ENCODE results near the gene GNAT1. TPM values are rescaled to one million over a fixed set of nuclear protein-coding genes. Genes with fewer than 3 reads are reported as not detected.

GNAT1 gene
- polyA plus RNA-seq, 1 donor (not counting 4 experiments of a cell fraction or from before 2014, with no cell fraction given), result 0.12 TPM

- peaks cover 13 to 27% of the 10 kb centered on the region in 2 experiments for H3K36me3 ChIP-seq (ENCODE audit: control insufficient read depth in 2 of 2, extremely low read depth in 1 of 2, insufficient read depth in 2 of 2, low read length in 2 of 2)
- FAIRE-seq (no peak), DNase-seq (ENCODE audit: low read depth, low spot score) (no peak)
- dilution Hi-C loops (cut with MboI; ENCODE audit: extremely low pct_ligation_motif_present, low sequenced_read_pairs), result no loop called here
- peaks cover 3% of the 10 kb centered on the region for H3K9me1 ChIP-seq (ENCODE audit: control insufficient read depth, extremely low read depth, insufficient read depth, low read length)
- H3K4me1 ChIP-seq (ENCODE audit: control insufficient read depth, extremely low read depth, insufficient read depth, low read length), result peaks cover 70% of the 10 kb centered on the region
- peak overlapping the region; percentile 85 for H3K4me2 ChIP-seq (ENCODE audit: control insufficient read depth, extremely low read depth, insufficient read depth, low read depth, low read length)
- H3K9me3 ChIP-seq (ENCODE audit: control insufficient read depth, low read depth, low read length), result no peaks in the 10 kb centered on the region
- H2AFZ ChIP-seq (ENCODE audit: control insufficient read depth, low read length), result peak overlapping the region; percentile 20
- H3K9ac ChIP-seq (ENCODE audit: control insufficient read depth, extremely low read depth, insufficient read depth, low read length), result peak overlapping the region; percentile 76
- no peaks in the 10 kb centered on the region for H3K27me3 ChIP-seq (ENCODE audit: control insufficient read depth, extremely low read depth, insufficient read depth, low read length)
- peak overlapping the region; percentile 86 for H3K27ac ChIP-seq (ENCODE audit: control insufficient read depth, insufficient read depth, low read length)
- peaks cover 18% of the 10 kb centered on the region for H4K20me1 ChIP-seq (ENCODE audit: control insufficient read depth, extremely low read depth, insufficient read depth, low read length)
- peak overlapping the region in 2 of 3 experiments; percentile 44 to 61 for H3K4me3 ChIP-seq (ENCODE audit: control insufficient read depth in 2 of 3, extremely low read depth in 1 of 3, insufficient read depth in 2 of 3, low read depth in 1 of 3, low read length in 3 of 3)
- TF ChIP-seq EZH2 (IDR thresholded peaks at IDR 0.05; ENCODE audit: low read length) (no peak), CTCF (optimal IDR thresholded peaks at IDR 0.05 in 1 of 3, IDR thresholded peaks at IDR 0.05 in 1 of 3, conservative IDR thresholded peaks at IDR 0.05 in 1 of 3; ENCODE audit: extremely low read depth in 1 of 3, insufficient read depth in 2 of 3, low read length in 3 of 3) (peak in 2 of 3 experiments; percentile 94 to 97)
- H3K79me2 ChIP-seq (ENCODE audit: control insufficient read depth, insufficient read depth, low read length), result peaks cover 85% of the 10 kb centered on the region
Observed at GRCh38 chr3:50245831-50246516, 54.6 kb downstream of the GNAT1 start.

DNA sequence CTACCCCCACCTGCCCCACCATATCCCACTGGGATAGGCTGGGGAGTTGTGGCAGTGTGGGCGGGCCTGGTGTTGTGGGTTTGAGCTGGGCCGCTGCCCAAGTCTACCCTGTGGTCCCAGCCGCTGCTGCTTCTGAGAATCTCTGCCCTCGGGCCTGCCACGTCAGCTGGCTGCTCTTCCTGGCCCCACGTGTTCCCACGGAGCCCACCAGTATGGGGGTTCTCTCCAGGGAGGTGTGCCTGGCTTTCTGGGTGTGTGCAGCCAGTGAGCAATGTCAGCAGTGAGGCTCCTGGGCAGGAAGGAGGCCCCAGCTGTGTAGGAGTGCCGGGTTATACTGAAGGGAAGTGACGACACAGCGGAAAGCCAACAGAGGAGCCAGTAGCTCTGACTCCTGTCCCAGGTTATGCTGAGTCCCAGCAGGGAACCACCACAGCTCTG is 55.1 kb downstream of the GNAT1 start:
- peak; percentile 93 for FAIRE-seq
- peaks cover 1% of the 10 kb centered on the region for H3K9me1 ChIP-seq (ENCODE audit: control insufficient read depth, extremely low read depth, insufficient read depth, low read length)
- no peaks in the 10 kb centered on the region for H3K27me3 ChIP-seq (ENCODE audit: control insufficient read depth, extremely low read depth, insufficient read depth, low read length)
- DNase-seq (ENCODE audit: low read depth, low spot score), result peak; percentile 96
- H2AFZ ChIP-seq (ENCODE audit: control insufficient read depth, low read length), result no peak overlapping the region
- dilution Hi-C loops (cut with MboI; ENCODE audit: extremely low pct_ligation_motif_present, low sequenced_read_pairs), result no loop called here
- H3K27ac ChIP-seq (ENCODE audit: control insufficient read depth, insufficient read depth, low read length), result peak overlapping the region; percentile 86
- H4K20me1 ChIP-seq (ENCODE audit: control insufficient read depth, extremely low read depth, insufficient read depth, low read length), result peaks cover 15% of the 10 kb centered on the region
- no peak for TF ChIP-seq EZH2 (IDR thresholded peaks at IDR 0.05; ENCODE audit: low read length)
- no peak for TF ChIP-seq CTCF (optimal IDR thresholded peaks at IDR 0.05 in 1 of 3, IDR thresholded peaks at IDR 0.05 in 1 of 3, conservative IDR thresholded peaks at IDR 0.05 in 1 of 3; ENCODE audit: extremely low read depth in 1 of 3, insufficient read depth in 2 of 3, low read length in 3 of 3)
- H3K4me2 ChIP-seq (ENCODE audit: control insufficient read depth, extremely low read depth, insufficient read depth, low read depth, low read length), result peak overlapping the region; percentile 85
- peaks cover 82% of the 10 kb centered on the region for H3K79me2 ChIP-seq (ENCODE audit: control insufficient read depth, insufficient read depth, low read length)
- no peaks in the 10 kb centered on the region for H3K9me3 ChIP-seq (ENCODE audit: control insufficient read depth, low read depth, low read length)
- peak overlapping the region in 1 of 3 experiments; percentile 61 for H3K4me3 ChIP-seq (ENCODE audit: control insufficient read depth in 2 of 3, extremely low read depth in 1 of 3, insufficient read depth in 2 of 3, low read depth in 1 of 3, low read length in 3 of 3)
- peaks cover 70% of the 10 kb centered on the region for H3K4me1 ChIP-seq (ENCODE audit: control insufficient read depth, extremely low read depth, insufficient read depth, low read length)
- H3K9ac ChIP-seq (ENCODE audit: control insufficient read depth, extremely low read depth, insufficient read depth, low read length), result peak overlapping the region; percentile 76
- H3K36me3 ChIP-seq (ENCODE audit: control insufficient read depth in 2 of 2, extremely low read depth in 1 of 2, insufficient read depth in 2 of 2, low read length in 2 of 2), result peaks cover 13 to 28% of the 10 kb centered on the region in 2 experiments

Small RNAs within 50 kb of the gene (small RNA-seq; reads per million reads assigned to genes)
- gene MIR566 (ENCODE audit: insufficient read length in 3 of 3, low read depth in 3 of 3, low replicate concordance in 1 of 3) (0 reads per million in 3 experiments), gene MIR5787 (ENCODE audit: insufficient read length in 3 of 3, low read depth in 3 of 3, low replicate concordance in 1 of 3) (0 reads per million in 3 experiments)

Other genes with a start within 250 kb of the GNAT1 start
- 73.8 to 167 TPM (median 127 TPM) in 3 replicates for gene RBM5, start 102.7 kb upstream of the GNAT1 start, polyA plus RNA-seq
- 72.8 to 115 TPM (median 102 TPM) in 3 replicates for gene SEMA3F, start 36.3 kb upstream of the GNAT1 start, polyA plus RNA-seq
- not detected in 3 replicates for gene SLC38A3, start 13.7 kb downstream of the GNAT1 start, polyA plus RNA-seq
- gene GNAI2, start 44.6 kb downstream of the GNAT1 start, polyA plus RNA-seq, result 268 to 419 TPM (median 341 TPM) in 3 replicates
- 0.33 to 0.81 TPM (median 0.58 TPM) in 3 replicates for gene SEMA3B, start 77.5 kb downstream of the GNAT1 start, polyA plus RNA-seq
- not detected in 3 replicates for gene LSMEM2, start 87.5 kb downstream of the GNAT1 start, polyA plus RNA-seq
- 43.1 to 90.4 TPM (median 50.3 TPM) in 3 replicates for gene IFRD2, start 100.8 kb downstream of the GNAT1 start, polyA plus RNA-seq
- 6.6 to 15.6 TPM (median 10.3 TPM) in 3 replicates for gene HYAL3, start 107.8 kb downstream of the GNAT1 start, polyA plus RNA-seq
- gene NAA80, start 107.8 kb downstream of the GNAT1 start, polyA plus RNA-seq, result 6.1 to 9.4 TPM (median 8.0 TPM) in 3 replicates
- 13.9 to 24.5 TPM (median 15.3 TPM) in 3 replicates for gene HYAL1, start 112.0 kb downstream of the GNAT1 start, polyA plus RNA-seq
- 42.8 to 71.8 TPM (median 44.8 TPM) in 3 replicates for gene HYAL2, start 131.1 kb downstream of the GNAT1 start, polyA plus RNA-seq
- 28.0 to 47.8 TPM (median 30.5 TPM) in 3 replicates for gene TUSC2, start 136.6 kb downstream of the GNAT1 start, polyA plus RNA-seq
- 28.5 to 42.5 TPM (median 30.7 TPM) in 3 replicates for gene RASSF1, start 149.2 kb downstream of the GNAT1 start, polyA plus RNA-seq
- 0.10 to 0.21 TPM (median 0.15 TPM) in 3 replicates for gene ZMYND10, start 154.1 kb downstream of the GNAT1 start, polyA plus RNA-seq
- 20.6 to 30.1 TPM (median 23.3 TPM) in 3 replicates for gene NPRL2, start 159.2 kb downstream of the GNAT1 start, polyA plus RNA-seq
- 12.3 to 19.9 TPM (median 17.6 TPM) in 3 replicates for gene CYB561D2, start 159.3 kb downstream of the GNAT1 start, polyA plus RNA-seq
- 22.4 to 43.8 TPM (median 31.6 TPM) in 3 replicates for gene TMEM115, start 167.9 kb downstream of the GNAT1 start, polyA plus RNA-seq